ENCODE data around the gene FGF18.

Gene FGF18

DNA sequence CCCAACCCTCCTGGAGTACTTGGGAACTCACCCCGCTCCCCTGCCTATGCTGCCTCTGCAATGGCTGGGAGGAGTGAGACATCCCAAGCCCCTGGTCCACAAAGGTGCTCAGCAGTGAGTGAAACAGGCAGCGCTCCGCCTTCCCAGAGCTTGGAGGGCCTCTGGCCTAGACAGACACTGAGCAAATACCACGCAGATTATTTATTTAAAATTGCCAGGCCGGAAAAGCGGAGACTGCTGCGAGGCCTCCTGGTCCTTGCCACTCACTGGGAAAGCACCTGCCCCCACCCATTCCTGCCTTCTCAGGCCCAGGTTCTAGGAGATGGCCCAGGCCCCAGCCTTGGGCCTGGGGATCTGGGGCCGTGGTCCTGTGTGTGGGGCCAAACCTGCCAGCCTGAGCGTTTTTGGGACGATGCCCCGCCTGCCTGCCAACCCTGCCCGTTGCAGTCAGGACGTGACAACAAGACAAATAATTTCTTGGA, 17.4 kb downstream of the FGF18 start:
- in situ Hi-C loops (cut with MboI; ENCODE audit: low sequenced_read_pairs): no loop called here

- in situ Hi-C loops (cut with MboI; ENCODE audit: low sequenced_read_pairs): no loop called here
These were observed 17.9 kb downstream of the FGF18 start for GRCh38 chr5:171437286-171437821.

- in situ Hi-C loops (cut with MboI; ENCODE audit: low sequenced_read_pairs): no loop called here
These were observed 19.3 kb downstream of the FGF18 start for GRCh38 chr5:171438738-171439137.

- in situ Hi-C loops (cut with MboI; ENCODE audit: low sequenced_read_pairs): no loop called here
These were observed 21.9 kb downstream of the FGF18 start for GRCh38 chr5:171441246-171441791.

DNA sequence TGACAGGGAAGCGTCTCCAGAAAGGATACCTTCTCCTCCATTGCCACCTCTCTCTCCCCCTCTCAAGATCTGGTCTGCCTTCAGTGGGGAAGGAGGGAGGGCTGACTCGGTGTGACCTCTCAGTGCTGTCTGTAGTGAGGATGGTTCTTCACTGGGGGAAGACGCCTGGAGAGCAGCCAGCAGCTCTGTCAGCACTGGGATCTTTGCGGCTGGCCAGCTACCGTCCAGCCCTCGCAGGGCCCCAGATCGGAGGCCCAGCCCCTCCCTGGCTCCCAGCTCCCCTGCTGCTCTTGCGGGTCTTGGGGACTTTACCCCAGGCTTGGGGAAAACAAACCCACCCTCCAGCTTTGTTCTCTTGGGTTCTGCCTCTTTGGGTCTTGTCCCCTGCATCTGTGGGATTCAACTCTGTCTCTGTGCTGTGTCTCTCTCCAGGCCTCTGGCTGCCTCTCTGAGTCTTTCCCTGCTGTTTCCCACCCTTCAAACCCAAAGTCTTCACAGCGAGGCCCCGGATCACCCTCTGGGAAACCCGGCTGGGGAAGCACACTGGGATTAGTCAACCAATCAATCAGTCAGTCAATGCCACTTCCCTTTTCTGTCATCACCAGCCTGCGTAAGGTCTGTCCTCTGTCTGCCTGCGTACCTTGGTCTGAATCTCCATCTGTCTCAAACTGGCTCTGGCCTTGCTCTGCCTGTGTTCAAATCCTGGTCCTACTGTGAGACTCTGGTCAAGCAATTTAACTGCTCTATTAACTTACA, 23.0 kb downstream of the FGF18 start:
- in situ Hi-C loops (cut with MboI; ENCODE audit: low sequenced_read_pairs): no loop called here

GRCh38 chr5:171444582-171444981, 25.1 kb downstream of the FGF18 start:
- in situ Hi-C loops (cut with MboI; ENCODE audit: low sequenced_read_pairs): no loop called here

DNA sequence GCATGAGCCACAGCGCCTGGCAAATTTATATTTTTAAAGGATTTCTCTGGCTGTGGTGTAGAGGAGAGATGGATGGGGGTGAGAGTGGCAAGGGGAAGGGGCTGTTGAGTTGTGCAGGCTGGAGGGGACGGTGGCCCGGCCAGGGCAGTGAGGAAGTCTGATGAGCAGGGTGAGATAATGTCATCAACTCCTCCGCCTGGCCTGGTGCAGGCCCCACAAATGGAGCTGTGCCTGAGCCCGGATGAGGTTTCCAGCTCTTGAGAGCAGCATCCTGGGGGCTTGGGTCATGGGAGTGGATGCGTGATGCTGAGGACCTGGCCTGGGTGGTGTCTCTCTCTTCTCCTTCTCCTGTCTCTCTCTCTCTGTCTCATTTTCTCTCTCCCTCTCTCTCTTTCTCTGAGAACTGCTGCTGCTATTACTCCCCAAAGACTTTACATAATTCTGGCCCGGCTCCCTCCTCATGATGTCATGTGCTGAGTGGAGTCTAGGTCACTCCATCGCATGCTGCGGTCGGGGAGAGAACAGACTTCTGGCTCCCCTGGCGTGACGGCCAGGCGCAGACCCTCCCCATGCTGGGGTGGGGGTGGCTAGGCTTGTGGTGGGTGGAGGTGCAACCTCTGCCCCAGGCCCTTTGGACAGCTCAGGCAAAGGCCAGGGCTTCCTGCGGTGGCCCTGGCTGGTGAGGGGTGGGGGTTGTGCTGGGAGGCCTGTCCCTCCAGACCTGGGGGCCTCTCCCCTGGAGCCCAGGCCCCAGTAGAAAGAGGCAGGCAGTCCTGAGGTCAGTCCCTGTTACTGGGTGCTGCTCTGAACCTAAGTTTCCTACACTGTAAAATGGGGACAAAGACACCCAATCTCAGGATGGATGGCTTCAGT, 26.4 kb downstream of the FGF18 start:
- in situ Hi-C loops (cut with MboI; ENCODE audit: low sequenced_read_pairs): no loop called here

- in situ Hi-C loops (cut with MboI; ENCODE audit: low sequenced_read_pairs): no loop called here
These were observed 27.8 kb downstream of the FGF18 start for GRCh38 chr5:171447226-171447625.

DNA sequence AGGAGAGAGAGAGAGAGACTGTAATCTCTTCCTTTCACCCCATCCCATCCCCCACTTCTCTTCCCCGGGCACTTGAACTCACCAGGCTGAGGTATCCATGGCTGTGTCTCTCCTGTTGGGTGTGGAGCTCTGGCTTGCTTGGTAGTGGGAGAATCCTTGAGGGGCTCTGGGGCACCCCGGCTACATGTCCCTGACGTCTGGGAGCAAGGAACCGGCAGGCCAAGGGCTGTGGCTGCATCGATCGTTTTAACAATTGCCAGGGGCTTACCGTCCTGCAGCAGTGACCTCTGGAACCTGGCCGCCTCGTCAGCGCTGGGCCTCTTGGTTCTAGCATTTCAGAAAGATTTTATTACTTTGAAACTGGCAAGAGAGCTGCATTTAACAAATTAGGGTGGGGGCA, 30.0 kb downstream of the FGF18 start:
- in situ Hi-C loops (cut with MboI; ENCODE audit: low sequenced_read_pairs): no loop called here

DNA sequence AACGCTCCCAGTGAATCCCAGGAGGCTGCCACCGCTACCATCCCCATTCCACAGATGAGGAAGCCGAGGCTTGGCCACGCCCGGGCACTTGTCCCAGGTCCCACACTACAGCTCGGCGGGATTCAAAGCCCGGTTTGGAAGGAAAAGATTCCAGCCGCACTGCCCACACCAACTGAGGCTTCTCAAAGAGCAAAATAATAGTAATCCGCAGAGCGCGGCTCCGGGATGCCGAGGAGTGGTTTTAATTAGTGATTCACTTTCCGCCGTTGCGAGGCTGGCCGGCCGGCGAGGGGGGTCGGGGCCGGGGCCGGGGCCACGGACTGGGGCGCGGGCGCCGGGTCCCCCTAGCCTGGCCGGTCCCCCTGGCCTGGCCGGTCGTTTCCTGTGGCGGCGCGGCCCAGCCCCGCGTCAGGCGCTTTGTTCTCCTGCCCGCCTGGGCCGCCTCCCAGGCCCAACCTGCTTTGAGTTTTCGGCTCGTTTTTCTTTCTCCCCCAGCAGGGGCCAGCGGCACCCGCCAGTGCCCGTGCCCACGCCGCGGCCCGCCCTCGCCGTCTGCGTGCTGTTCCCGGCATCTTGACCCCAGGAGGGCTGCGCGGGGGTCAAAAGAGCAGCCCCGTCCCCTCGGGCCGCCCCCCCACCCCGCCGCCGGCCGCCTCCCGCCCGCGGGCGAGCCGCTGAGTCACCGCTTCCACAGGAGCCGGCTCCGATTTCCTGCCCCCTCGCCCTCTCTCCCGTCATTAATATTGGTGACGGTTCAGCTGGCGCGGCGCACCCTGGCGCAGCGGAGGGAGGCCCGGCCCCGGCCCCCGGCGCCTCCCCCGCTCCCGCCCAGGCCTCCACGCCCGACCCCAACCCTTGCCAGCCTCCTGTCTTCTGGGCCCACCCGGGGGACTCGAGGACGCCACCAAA, 31.2 kb downstream of the FGF18 start:
- in situ Hi-C loops (cut with MboI; ENCODE audit: low sequenced_read_pairs): no loop called here

GRCh38 chr5:171451421-171451820, 32.0 kb downstream of the FGF18 start:
- in situ Hi-C loops (cut with MboI; ENCODE audit: low sequenced_read_pairs): no loop called here

- in situ Hi-C loops (cut with MboI; ENCODE audit: low sequenced_read_pairs): no loop called here
These were observed 33.7 kb downstream of the FGF18 start for GRCh38 chr5:171453056-171453725.

GRCh38 chr5:171453988-171454387, 34.5 kb downstream of the FGF18 start:
- in situ Hi-C loops (cut with MboI; ENCODE audit: low sequenced_read_pairs): no loop called here

DNA sequence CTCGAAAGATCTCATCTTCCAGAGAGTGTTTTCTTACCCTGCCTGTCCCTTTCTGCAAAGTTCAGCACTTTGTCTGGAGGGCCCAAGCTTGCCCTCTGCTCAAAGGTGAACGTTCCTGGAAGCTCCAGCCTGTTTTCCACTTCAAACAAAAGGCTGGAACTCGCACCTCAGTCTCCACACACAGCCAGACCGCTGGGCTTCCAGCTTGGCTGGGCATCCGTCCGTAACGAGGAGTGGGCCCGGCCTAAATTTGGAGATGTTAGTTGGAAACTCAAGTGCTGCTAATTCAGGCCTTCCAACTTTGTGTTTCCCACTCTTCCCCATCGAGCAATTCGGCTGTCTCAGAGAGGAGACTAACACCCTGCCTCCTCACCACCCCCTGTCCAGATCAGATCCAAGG, 35.1 kb downstream of the FGF18 start:
- in situ Hi-C loops (cut with MboI; ENCODE audit: low sequenced_read_pairs): no loop called here

DNA sequence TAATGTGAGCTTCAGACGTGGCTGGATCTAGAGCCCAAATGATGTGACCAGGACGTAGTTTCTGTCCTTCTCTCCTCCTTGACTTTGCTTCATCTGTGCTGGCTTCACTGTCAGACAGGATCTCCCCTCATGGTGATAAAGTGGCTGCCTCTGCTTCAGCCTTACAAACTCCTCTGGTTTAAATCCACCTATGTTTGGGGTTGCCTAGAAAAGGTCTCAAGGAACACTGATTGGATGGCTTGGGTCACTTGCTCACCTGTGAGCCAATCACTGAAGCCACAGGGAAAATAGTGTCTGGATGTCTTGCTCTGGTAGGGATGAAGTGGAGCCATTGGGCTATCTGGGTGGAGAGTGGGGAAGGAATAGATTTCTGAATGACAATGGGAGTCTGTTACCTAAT, 36.1 kb downstream of the FGF18 start:
- in situ Hi-C loops (cut with MboI; ENCODE audit: low sequenced_read_pairs): no loop called here

GRCh38 chr5:171457208-171457981, 37.9 kb downstream of the FGF18 start:
- in situ Hi-C loops (cut with MboI; ENCODE audit: low sequenced_read_pairs): no loop called here

DNA sequence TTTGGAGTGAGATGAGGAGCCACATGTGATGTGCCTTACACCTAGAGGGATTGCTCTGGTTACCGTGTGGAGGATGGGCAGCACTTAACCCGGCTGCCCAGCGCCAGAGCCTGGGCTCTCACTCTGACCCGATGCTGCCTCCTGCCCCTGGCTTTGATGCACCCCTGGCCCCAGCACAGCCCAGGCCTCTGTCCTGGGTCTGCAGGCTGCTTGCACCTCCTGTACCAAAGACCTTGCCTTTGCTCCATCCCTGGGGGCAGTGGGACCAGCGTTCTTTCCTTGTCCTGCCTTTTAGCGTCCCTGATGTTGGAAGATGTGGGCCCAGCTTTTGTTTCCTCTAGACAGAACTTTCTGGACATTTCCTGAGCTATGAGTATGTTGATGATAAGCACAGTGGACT, 40.4 kb downstream of the FGF18 start:
- in situ Hi-C loops (cut with MboI; ENCODE audit: low sequenced_read_pairs): no loop called here

- in situ Hi-C loops (cut with MboI; ENCODE audit: low sequenced_read_pairs): no loop called here
These were observed 42.9 kb downstream of the FGF18 start for GRCh38 chr5:171462136-171462927.
